Activated CD8-positive, alpha-beta memory T cell treated with anti-CD3 and anti-CD28 coated beads for 48 hours (primary cell): ENCODE results near the gene MCHR2.

ENCODE experiments used
- DNase-seq, 3 experiments: peaks; one replicate each; pipeline ENCODE4 v3.0.0-alpha.2; 2020; ENCODE audit warnings: low read depth in 2 of 3, low spot score in 2 of 3

MCHR2 gene

DNA sequence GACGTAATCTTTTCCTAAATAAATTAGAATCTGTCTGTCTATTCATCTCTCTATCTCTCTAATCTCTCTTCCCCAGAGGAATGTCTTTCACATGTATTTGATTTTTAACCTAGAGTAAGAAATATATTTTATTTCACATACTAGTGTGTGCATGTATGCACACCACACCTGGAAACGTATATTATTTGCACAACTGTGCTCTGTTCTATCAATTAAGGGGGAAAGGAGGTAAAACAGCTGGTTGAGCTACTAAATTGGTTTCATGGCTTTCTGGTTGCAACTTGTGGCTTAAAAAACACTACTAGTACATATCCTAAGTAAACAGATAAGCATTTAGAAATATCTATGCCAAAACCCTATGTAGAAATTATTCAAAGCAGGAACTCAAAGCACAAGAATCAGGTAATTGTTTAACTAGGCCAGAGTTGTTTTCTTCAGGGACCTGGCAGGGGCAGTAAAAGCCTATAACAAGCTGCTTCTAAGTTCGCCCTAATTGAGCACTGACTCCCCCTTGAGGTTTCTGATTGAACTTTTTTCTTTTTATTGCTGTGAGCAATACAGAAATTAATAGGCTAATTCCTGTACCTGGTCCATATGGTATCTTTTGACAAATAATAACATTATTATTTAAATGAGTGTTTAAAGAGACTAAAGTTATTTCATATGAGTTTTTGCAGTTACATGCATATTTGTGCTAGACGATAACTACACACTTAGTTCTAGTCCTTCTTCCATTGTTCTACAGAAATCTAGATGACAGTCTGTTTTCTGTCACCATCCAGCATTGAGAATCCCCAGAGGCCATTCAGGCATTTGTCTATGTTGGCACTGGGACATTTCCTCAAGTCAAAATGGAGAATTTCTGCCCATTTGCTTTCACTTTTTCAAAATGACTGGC is 88.6 kb downstream of the MCHR2 start:
- DNase-seq: no peak

DNA sequence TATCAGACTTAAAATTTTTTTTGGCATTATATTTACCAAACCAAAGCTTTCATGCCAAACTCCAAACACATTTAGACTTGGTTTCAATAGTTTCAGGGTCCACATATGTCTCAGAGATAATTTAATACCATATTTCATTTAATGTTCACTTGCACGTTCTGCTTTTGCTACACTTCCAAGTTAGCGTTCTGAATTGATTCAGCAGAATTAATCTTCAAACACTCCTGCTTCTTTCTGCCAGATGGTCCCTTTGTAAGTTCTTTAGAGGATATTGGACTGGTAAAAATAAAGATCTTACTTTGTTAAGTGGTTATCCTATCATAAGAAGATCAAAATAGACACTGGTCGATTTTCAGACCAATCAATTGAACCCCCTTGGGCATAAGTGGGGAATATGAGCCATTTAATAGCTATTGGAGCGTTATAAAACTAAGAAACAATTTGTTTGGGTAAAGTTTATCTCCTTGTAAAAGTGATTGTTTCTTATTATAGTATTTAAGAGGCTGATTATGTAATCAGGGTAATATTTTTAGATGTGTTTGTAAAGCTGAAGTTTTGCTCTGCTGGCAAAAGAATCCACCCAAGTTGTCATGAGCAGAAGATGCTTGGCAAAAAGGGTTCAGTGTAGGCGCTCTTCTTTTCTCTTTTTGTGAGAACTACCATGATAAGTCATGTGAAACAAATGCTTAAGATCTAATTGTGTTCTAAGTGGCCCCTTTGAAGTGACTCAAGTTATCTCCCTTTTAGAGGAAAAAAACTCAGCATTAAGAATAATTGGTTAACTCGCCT is 92.2 kb downstream of the MCHR2 start:
- DNase-seq: no peak

DNA sequence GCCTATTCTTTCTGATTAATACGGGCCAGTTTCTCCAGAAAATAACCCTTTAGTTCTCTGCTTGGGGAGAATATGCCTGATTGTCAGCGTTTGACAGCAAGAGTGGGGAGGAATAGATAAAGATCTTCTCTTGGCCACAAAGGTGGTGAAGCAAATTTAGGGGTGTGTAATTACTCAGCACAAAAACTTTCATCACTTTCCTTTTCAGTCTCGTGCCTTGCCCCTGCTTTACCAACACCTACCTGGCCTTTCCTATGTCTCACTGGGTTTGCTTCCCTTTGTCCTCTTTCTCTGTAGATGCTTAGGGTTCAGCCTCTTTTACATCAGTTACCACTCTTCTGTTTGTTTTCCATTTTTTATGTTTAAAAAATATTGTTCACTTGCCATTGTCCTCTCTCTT is 99.2 kb downstream of the MCHR2 start:
- no peak for DNase-seq

DNA sequence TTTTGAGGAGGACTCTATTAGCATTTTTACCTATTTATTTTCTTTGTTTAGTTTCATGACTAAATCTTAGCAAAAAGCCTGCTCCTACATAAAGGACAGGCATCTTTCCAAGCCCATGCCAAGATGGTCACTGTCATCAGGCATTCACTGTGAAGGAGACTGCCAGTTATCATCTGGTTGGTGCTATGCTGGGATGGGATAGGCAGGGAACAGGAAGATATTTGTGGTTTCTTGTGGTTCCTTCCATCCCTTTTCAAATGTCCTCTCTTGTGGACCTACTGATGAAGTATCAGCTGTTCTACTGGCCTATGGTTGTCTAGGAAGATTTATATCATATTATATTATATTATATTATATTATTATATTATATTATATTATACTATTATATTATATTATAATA is 107.0 kb downstream of the MCHR2 start:
- DNase-seq: no peak

DNA sequence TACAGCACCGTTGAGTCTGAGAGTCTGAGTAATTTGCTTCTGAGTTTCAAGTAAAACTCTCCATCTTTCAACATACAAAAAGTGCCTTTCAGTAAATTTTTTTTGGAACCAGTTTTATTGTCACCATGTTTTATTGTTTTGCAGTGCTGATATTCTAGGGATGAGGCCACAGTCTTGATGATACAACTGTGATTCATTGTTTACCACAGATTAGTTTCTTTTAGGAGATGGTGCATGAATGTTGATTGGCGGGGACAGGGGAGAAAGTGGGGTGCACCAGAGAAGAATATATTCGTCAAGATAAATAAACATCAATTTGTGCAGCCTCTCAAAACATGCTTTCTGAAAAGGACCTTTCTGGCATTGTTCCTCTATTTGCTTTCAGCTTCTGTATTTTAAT is 109.0 kb downstream of the MCHR2 start:
- DNase-seq: no peak

DNA sequence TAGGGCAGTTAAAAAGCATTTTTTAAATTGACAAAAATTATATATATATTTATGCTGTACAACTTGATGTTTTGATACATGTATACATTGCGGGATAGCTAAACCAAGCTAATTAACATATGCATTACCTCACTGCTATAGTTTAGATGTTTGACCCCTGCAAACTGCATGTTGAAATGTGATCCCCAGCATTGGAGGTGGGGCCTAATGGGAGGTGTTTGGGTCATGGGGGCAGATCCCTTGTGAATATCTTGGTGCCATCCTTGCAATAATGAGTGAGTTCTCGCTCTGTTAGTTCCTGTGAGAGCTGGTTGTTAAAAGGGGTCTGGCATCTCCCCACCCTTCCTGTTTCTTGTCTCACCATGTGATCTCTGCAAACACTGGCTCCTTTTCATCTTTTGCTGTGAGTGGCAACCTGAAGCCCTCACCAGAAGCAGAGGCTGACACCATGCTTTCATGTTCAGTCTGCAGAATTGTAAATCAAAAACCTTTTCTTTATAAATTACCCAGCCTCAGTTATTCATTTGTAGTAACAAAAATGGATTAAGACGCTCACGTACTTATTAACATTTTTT is 111.8 kb downstream of the MCHR2 start:
- no peak for DNase-seq

DNA sequence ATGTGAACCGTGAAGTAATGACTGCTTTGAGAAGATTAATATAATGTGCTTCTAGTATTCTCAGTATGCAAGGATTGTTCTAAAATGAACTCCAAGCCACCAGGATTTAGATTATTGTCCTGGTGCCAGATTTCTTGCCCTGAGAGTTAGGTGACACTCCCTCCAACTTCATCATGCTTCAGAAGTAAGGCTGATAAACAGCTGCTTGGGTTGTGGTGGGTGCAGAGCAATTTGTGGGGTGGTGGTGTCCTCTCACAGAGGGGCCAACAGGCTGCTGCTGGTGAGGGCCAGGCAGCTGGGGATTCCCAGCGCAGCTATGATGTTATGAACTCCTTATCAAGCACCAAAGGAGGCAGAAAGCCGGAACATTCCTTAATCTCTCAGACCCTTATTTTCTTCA is 114.6 kb downstream of the MCHR2 start:
- no peak for DNase-seq

DNA sequence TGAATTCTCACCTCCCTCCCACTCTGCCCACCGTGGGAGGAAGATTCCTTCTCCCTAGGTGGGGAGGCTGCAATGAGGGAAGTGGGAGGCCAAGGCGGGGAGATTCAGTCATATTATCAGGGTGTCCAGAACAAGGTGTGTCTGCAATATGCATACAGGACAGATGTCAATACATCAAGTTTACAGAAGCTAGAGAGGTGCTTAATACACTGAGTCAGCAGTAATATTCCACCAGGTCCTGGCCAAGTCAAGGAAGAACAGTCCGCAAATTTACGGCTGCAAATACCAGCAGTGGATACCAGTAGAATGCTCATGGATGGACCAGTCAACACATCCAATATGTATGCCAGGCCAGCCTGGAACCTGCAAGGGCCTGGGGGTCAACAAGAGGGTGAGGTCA is 119.0 kb downstream of the MCHR2 start:
- DNase-seq: no peak

DNA sequence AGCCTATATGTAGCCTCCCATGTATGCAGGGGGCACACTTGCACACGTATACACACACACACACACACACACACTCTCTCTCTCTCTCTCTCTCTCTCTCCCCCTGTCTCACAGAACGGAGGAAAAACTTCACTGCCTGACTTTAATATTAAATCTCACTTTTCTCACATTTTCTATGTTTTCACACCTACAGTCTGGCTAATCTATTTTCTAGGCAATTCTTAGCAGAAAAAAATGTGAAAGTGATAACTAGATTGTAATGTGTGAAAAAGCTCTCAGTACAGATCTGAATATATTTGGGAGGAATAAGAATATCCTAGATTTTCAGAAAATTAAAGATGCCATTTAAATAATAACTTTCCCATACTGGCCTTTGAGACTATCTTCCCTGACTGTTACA is 120.9 kb downstream of the MCHR2 start:
- no peak for DNase-seq

DNA sequence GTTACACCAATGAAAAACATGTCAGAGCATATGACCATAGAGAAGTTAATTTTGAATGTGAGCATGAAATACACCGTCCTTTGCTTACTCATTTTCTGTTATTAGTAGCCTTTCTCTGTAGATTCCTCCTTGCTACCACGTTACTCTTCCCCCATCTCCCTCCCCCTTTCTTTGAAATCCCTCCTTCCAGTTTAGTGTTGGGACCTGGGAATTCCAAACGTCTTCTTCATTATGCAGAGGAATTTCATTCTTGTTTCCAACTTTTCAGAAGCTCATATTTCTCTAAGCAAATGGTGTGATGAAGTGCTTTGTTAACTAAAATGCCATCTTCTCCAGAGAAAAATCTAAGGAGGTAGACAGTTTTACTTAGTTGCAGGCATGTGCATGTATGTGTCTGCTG is 122.4 kb downstream of the MCHR2 start:
- no peak for DNase-seq
